DMS 273 (cell line): ENCODE data around the gene TRIM41.
"Not testable (repeated sequence)": the region's sequence is repeated elsewhere in the genome, so short reads cannot be mapped to it uniquely, and the experiment has no call there.

Experiments
- DNase-seq: peaks from one replicate; lab custom pipeline; 2025; ENCODE audit not compliant: unreplicated experiment; lab: John Stamatoyannopoulos, UW

The TRIM41 gene

DNA sequence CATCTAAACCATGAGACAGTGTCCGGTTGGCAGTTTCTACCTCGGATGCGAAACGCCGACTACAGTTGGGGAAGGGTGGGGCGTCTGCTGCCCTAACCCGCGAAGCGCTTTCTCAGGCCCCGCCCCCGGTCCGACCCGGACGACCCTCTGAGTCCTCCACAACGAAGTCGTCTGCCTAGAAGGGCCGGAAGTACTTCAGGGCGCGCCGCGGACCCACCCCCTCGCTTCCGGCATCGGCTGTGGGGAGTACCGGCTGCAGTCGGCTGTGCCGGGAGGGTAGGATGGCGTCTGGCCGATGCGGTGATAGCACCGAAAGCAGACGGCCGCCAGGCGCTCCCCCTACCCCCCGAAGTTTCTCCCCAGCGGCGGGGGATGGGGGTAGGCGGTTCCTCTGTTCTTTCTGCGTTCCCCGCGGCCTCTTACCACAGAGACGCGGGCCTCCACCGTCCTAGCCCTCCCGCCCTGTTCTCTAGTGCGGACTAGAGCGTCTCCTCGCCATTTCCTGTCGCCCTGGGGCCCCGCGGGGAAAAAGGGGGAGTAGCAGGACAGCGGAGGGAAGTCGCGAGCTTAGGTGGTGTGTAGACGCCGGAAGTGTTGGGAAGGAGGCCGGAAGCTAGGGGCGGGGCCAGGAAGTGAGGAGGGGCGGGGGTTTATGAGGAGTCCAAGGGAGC lies at the start of gene TRIM41:
Gene TRIM41, plus strand, starts transcription at position 224 of the 671 bp plus-strand sequence. CDS start 719 bp downstream, outside the sequence.
- no peak for DNase-seq

GRCh38 chr5:181173420-181174342 lies 49.4 kb upstream of the TRIM41 start:
- no peak for DNase-seq

DNA sequence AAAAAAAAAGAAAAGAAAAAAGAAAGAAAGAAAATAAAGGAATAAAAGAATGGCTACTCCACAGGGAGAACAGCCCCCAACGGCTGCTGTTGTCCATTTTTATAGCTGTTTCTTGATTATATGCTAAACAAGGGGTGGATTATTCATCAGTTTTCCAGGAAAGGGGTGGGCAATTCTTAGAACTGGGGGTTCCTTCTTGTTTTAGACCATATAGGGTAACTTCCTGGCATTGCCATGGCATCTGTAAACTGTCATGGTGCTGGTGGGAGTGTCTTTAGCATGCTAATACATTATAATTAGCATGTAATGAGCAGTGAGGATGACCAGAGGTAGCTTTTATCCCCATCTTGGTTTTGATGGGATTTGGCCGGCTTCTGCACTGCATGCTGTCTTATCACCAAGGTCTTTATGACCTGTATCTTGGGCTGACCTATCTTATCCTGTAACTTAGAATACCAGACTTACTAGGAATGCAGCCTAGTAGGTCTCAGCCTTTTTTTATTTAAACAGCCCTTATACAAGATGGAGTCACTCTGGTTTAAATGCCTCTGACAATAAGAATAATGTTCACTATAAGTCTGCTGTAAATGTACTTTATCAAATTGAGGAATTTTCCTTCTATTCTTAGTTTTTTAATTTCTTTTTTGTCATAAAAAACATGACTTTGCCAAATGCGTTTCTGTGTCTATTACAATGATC lies 46.7 kb upstream of the TRIM41 start:
- DNase-seq, result no peak

DNA sequence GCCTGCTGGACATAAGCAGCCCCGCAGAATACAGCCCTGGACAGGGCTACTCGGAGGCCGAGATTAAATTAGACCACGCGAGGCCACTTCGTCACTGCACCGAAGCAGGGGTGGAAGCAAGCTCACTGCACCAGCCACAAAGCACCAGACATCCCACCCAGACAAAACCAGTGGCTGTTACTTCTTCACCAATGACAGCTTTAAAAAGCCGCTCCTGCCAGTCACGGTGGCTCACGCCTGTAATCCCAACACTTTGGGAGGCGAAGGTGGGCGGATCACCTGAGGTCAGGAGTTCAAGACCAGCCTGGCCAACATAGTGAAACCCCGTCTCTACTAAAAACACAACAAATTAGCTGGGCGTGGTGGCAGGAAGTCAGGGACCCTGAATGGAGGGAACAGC lies 45.5 kb upstream of the TRIM41 start:
- DNase-seq, result not testable (repeated sequence)

DNA sequence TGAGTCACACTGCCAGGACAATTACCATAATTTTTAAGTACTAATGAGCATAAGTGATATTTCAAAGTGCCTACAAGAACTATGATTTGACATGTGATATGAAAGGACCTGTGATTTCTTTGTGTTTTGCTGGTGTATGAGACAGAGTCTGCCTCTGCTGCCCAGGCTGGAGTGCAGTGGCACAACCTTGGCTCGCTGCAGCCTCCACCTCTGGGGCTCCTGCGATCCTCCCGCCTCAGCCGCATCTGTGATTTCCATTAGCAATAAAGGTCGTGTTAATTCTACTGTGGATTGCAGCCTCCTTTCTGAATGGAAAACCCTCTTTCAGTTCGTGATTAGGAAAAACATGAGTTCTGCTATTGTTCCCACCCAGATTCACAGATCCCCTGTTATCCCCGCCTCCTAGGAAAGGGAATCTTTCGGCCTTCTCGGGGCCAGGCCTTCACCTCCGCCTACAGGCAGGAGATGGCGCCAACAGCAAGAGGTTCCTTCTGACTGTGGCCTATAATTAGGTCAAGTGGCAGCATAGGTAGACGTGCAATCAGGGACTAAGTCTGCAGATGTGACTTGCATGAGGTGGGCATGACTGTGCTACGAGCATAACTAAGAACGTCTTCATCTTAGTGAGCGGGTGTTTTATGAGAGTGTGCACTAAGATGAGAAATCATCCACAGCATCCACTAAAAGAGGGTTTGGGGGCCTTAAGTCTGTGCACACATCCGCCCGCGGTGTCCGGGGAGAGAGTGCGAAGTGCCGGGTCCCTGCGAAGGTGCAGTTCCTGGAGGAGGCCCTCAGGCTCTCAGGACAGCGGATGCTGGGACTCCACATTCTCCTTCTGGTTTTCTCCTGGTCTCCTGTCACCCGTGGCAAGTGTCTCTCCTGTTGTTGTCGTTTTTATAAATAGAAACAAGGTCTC lies 41.2 kb upstream of the TRIM41 start:
- no peak for DNase-seq

GRCh38 chr5:181182651-181183050 lies 40.4 kb upstream of the TRIM41 start:
- no peak for DNase-seq

GRCh38 chr5:181184845-181185216 lies 38.2 kb upstream of the TRIM41 start:
- DNase-seq, result no peak

DNA sequence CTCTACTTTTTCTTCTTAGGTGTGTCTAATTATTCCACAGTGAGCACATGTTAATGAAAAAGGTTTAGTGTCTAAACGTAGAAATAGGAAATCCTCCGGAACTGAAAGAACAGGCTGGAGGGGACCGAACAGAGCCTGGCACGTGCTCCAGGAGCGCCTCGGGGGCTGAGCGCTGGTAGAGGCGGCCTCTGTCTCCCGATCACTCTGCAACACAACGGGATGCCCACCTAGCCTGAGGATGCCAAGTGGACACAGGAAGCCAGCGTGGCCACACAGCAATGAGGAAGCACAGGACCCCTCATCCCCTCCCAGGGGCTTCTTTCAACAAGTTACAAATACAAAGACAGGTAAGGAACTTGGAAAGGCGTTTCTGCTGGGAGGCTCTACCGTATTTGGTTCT lies 37.5 kb upstream of the TRIM41 start:
- no peak for DNase-seq

DNA sequence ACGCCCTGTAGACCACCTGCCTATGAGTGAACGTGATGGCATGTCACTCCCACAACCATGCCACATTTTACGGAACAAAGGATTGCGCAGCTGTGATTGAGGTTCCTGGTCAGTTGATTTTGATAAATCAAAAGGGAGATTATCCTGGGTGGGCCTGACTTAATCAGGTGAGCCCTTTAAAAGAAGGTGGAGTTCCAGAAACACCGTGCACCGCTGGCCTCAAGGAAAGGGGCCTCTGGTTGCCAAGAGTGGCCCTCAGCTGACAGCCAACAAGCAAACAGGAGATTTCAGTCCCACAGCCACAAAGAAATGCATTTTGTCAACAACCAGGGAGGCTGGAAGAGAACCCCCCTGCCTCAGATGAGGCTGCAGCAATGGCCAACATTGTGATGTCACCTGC lies 37.1 kb upstream of the TRIM41 start:
- no peak for DNase-seq

- no peak for DNase-seq
Observed at GRCh38 chr5:181186986-181187499, 36.0 kb upstream of the TRIM41 start.

DNA sequence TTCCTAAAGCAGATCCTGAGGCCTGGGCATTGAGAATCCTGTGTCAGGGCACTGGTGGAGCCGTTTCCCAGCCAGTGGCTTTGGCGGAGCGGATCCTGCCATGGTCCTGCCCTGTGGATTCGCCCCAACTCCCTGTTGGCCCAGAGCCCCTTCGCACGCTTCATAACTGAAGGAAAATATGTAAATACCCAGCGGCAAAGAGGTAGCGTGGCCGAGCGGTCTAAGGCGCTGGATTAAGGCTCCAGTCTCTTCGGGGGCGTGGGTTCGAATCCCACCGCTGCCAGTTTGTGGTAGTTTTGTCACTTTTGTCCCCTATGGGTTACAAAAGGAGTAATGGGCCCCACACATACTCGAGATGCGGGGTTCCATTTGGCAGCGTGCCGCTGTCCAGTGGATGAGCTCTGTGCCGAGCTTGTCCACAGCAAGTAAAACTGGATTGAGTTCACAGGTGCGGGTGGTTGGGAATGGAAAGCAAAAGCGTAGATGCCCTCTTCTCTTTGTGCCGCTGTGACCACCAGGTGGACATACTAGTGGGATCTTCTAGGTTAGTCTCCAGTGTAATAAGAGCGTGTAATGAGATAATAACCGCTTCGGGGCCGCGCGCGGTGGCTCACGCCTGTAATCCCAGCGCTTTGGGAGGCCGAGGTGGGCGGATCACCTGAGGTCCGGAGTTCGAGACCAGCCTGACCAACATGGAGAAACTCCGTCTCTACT lies 35.4 kb upstream of the TRIM41 start:
- no peak for DNase-seq

GRCh38 chr5:181188700-181189362 lies 34.2 kb upstream of the TRIM41 start:
- no peak for DNase-seq

GRCh38 chr5:181189363-181189961 lies 33.6 kb upstream of the TRIM41 start:
- DNase-seq, result no peak

- no peak for DNase-seq
Observed at GRCh38 chr5:181189962-181190710, 32.9 kb upstream of the TRIM41 start.

DNA sequence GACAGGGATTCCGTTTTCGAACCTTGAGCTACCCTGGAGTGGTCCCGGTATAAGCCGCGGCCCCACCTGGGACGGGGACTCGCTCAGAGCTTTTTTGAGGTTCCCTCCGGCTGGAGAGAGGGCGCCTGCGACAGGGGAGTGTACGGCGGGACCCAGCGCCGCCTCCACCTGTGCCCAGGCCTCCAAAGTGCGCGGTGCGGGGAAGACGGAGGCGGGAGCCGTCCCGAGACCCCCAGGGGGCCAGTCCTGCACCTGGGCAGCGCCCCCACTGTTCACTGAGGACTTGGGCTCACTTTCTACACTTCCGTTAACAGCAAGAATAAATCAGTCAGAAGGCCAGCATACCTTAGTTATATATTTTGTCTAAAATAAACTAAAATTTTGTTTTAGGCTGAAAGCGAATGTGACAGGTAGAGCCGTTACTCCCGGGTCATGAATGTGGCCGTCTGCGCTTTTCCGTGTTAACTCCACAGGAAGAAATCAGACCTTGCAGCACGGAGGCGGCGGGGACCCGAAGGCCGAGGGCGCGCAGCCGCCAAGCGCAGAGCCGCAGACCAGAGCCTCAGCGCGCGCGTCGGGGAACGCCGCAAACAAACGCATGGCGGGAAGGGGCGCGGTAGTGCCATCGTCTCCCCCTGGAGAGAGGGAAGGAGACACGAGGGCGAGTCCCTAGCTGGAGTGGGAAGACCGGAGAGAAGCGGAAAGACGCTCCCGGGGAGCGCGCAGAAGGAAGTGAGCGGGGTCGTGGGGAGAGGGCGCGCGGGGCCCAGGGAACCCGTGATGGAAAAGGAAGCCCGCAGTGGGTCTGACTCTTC lies 32.2 kb upstream of the TRIM41 start:
- no peak for DNase-seq

- no peak for DNase-seq
Observed at GRCh38 chr5:181191526-181192336, 31.4 kb upstream of the TRIM41 start.
